K562 (cell line): ENCODE results near the gene BRMS1. TPM values are rescaled to one million over a fixed set of nuclear protein-coding genes. Genes with fewer than 3 reads are reported as not detected.

Experiments used
- CBFA2T3 ChIP-seq: fragments of 450-650 bp; IDR thresholded peaks from 2 replicates; pipeline ENCODE4 v1.6.1; 2017
- CREBBP ChIP-seq: IDR thresholded peaks from one replicate; pipeline ENCODE4 v1.6.1; 2012; ENCODE audit warnings: low read depth, mild to moderate bottlenecking, control low read depth, inconsistent platforms, low read length
- DLX4 ChIP-seq: fragments of 250-450 bp; sonication (Bioruptor Pico); IDR thresholded peaks from 2 replicates; pipeline ENCODE4 v1.6.1; 2021; ENCODE audit warnings: mild to moderate bottlenecking
- ETS2 ChIP-seq: IDR thresholded peaks from 2 replicates; pipeline ENCODE4 v1.6.1; 2016; ENCODE audit warnings: borderline replicate concordance, missing genetic modification characterization, mild to moderate bottlenecking, moderate library complexity, missing compliant biosample characterization; ENCODE audit not compliant: poor library complexity, severe bottlenecking
- FUS ChIP-seq: fragments of 200-400 bp; formaldehyde crosslinking; optimal IDR thresholded peaks from 2 replicates; pipeline ENCODE3; 2017; ENCODE audit warnings: low read depth, low read length
- HDAC2 ChIP-seq: fragments of 450-650 bp; IDR thresholded peaks from 2 replicates; pipeline ENCODE4 v1.6.1; 2016; ENCODE audit warnings: mild to moderate bottlenecking
- MECOM ChIP-seq: fragments of 250-450 bp; sonication (Bioruptor Pico); IDR thresholded peaks from 2 replicates; pipeline ENCODE4 v1.8.0; 2022; ENCODE audit warnings: inconsistent platforms
- MNT ChIP-seq, 2 experiments: fragments of 450-650 bp; conservative IDR thresholded peaks; 2 replicates each; pipeline ENCODE4 v1.6.1; 2017; ENCODE audit warnings: mild to moderate bottlenecking in 2 of 2, moderate library complexity in 2 of 2
- PHF8 ChIP-seq: fragments of 200-600 bp; sonication (generic); IDR thresholded peaks from 2 replicates; pipeline ENCODE4 v1.6.1; 2012; ENCODE audit warnings: mixed run types, mild to moderate bottlenecking, inconsistent platforms, low read length, moderate library complexity, borderline replicate concordance
- RB1 ChIP-seq: fragments of 450-650 bp; IDR thresholded peaks from 2 replicates; pipeline ENCODE4 v1.6.1; 2017; ENCODE audit warnings: low read depth, mild to moderate bottlenecking
- RBM17 ChIP-seq: fragments of 200-400 bp; formaldehyde crosslinking; IDR thresholded peaks from 2 replicates; pipeline ENCODE4 v1.6.1; 2017; ENCODE audit warnings: low read depth, mild to moderate bottlenecking, low read length, borderline replicate concordance
- RFX1 ChIP-seq: fragments of 450-650 bp; IDR thresholded peaks from 2 replicates; pipeline ENCODE4 v1.6.1; 2016; ENCODE audit warnings: mild to moderate bottlenecking, moderate library complexity
- RNF219 ChIP-seq: fragments of 250-450 bp; sonication (Bioruptor Pico); IDR thresholded peaks from 2 replicates; pipeline ENCODE4 v1.5.0; 2022; ENCODE audit warnings: mild to moderate bottlenecking
- SREBF2 ChIP-seq: sonication (generic); formaldehyde crosslinking; IDR thresholded peaks from 2 replicates; pipeline ENCODE4 v1.4.0; 2020; ENCODE audit warnings: mild to moderate bottlenecking, missing genetic modification reagents
- STAT5B ChIP-seq: fragments of 250-450 bp; sonication (Bioruptor Pico); IDR thresholded peaks from 2 replicates; pipeline ENCODE4 v1.8.0; 2021; ENCODE audit warnings: mild to moderate bottlenecking, inconsistent platforms
- TEAD1 ChIP-seq, 2 experiments: fragments of 450-650 bp in 1 of 2; sonication (generic) in 1 of 2; formaldehyde crosslinking; IDR thresholded peaks; 2 replicates each; pipeline versions ENCODE4 v1.4.0 to v1.8.0; 2020 to 2022; ENCODE audit warnings: mild to moderate bottlenecking in 2 of 2, missing genetic modification reagents in 1 of 2
- UBTF ChIP-seq, 2 experiments: IDR thresholded peaks; 2 replicates each; pipeline ENCODE4 v1.6.1; 2012; ENCODE audit warnings: improper control_type of control experiment in 2 of 2, low read depth in 2 of 2, low read length in 2 of 2, borderline replicate concordance in 1 of 2
- ZFP1 ChIP-seq: fragments of 450-650 bp; formaldehyde crosslinking; IDR thresholded peaks from 2 replicates; pipeline ENCODE4 v1.4.0; 2020; ENCODE audit warnings: mild to moderate bottlenecking, mixed read lengths
- ZNF263 ChIP-seq: sonication (generic); formaldehyde crosslinking; IDR thresholded peaks from 2 replicates; pipeline ENCODE4 v1.8.0; 2022; ENCODE audit warnings: mild to moderate bottlenecking, missing genetic modification reagents, borderline replicate concordance
- ZNF3 ChIP-seq: fragments of 250-450 bp; sonication (Bioruptor Pico); IDR thresholded peaks from 2 replicates; pipeline ENCODE4 v1.5.0; 2021; ENCODE audit warnings: mild to moderate bottlenecking, moderate library complexity
- ZNF444 ChIP-seq: fragments of 250-450 bp; sonication (Bioruptor Pico); IDR thresholded peaks from 2 replicates; pipeline ENCODE4 v1.4.0; 2020; ENCODE audit warnings: mild to moderate bottlenecking, moderate library complexity
- ZNF589 ChIP-seq: fragments of 200-800 bp; sonication (Bioruptor generic); IDR thresholded peaks from 2 replicates; pipeline ENCODE4 v1.6.1; 2016; ENCODE audit warnings: low read depth, missing genetic modification characterization, missing compliant biosample characterization
- polyA plus RNA-seq, 8 experiments: library from polyadenylated mRNA; depleted of rRNA in 4 of 8; stranded (reverse) in 5 of 8; unstranded in 3 of 8; fragments of >200 nt; fragmentation: Nextera tagmentation in 2 of 8; fragmentation: Illumina TruSeq in 1 of 8; extraction: Ambion mirVana in 2 of 8; extraction: Trizol in 1 of 8; gene quantifications; 2 replicates each; pipeline versions ENCODE4 v1.2.1 to v1.2.3, GENCODE V29; 2011 to 2014; ENCODE audit warnings: inconsistent platforms in 1 of 8, missing spikeins in 1 of 8
- total RNA-seq, 7 experiments: library from RNA; depleted of rRNA in 6 of 7; stranded (reverse); fragments of >200 nt in 6 of 7; fragmentation: Illumina TruSeq in 2 of 7; extraction: Trizol in 2 of 7; gene quantifications; 2 replicates each; pipeline versions ENCODE4 v1.2.1 to v1.2.3, GENCODE V29; 2011 to 2021; ENCODE audit warnings: low replicate concordance in 1 of 7

Gene BRMS1
- total and polyA plus RNA-seq, 9 of the 15 experiments (the other 6 are each of a cell fraction or from before 2014, with no cell fraction given), result 2.2 to 78.8 (median 33.4) TPM

GRCh38 chr11:66289548-66290329, 55.2 kb downstream of the BRMS1 start (continued):
- no peak for TF ChIP-seq ZNF3 (CRISPR knock-in tag)
- no peak for TF ChIP-seq ETS2
- no peak for TF ChIP-seq FUS
- peak; percentile 74; the same call in 1 of the 2 replicates for TF ChIP-seq RB1
- no peak for TF ChIP-seq RBM17
- peak; percentile 98 for TF ChIP-seq HDAC2
- peak; percentile 84 for TF ChIP-seq ZNF263 (CRISPR knock-in tag)
- TF ChIP-seq ZFP1 (CRISPR knock-in tag), result no peak
- no peak for TF ChIP-seq STAT5B (CRISPR knock-in tag)
- TF ChIP-seq MNT (conservative IDR thresholded peaks at IDR 0.05), result peak in 1 of 2 experiments; percentile 93; a peak in 3 of 4 replicates
- no peak for TF ChIP-seq UBTF (IDR thresholded peaks at IDR 0.05; ENCODE audit: borderline replicate concordance in 1 of 2, low read depth in 2 of 2, low read length in 2 of 2)
- TF ChIP-seq MECOM, result peak; percentile 69; the same call in 1 of the 2 replicates
- TF ChIP-seq PHF8, result no peak
- no peak for TF ChIP-seq ZNF444 (CRISPR knock-in tag)
- no peak for TF ChIP-seq SREBF2
- no peak for TF ChIP-seq DLX4 (CRISPR knock-in tag)
- TF ChIP-seq ZNF589 (CRISPR knock-in tag), result peak; percentile 82
- TF ChIP-seq TEAD1 (CRISPR knock-in tag; IDR thresholded peaks at IDR 0.05), result 0 out of 4 replicates have a peak, but pooled peaks of 1 of the 2 experiments have one; percentile 65
- TF ChIP-seq RFX1, result no peak
- TF ChIP-seq CBFA2T3, result no peak
- TF ChIP-seq RNF219 (CRISPR knock-in tag), result peak; percentile 48; the same call in 1 of the 2 replicates
- no peak for TF ChIP-seq CREBBP
